Right lobe of liver (tissue), 6 donors: ENCODE measurements around the gene SYNGAP1. TPM values are rescaled to one million over a fixed set of nuclear protein-coding genes. Genes with fewer than 3 reads are reported as not detected.
A peak's percentile ranks its signal among the peaks of the same experiment; 100 is the strongest.

Experiments used
- ATAC-seq, 4 donors: fragments of 200-7000 bp; cut with Tn5 transposase; one replicate each; pipeline ENCODE4 v1.9.1; 2020; ENCODE audit warnings: mild to moderate bottlenecking in 4 of 4, moderate library complexity in 4 of 4
- DNase-seq, 3 donors: peaks; one replicate each; pipeline ENCODE4 v3.0.0-alpha.2; 2020
- H3K27ac ChIP-seq, 3 donors: fragments of 200-600 bp; one replicate each; pipeline ENCODE4 v1.8.0; 2022
- H3K27me3 ChIP-seq, 2 donors: fragments of 200-600 bp; one replicate each; pipeline ENCODE4 v1.8.0; 2022
- H3K36me3 ChIP-seq, 4 donors: fragments of 200-600 bp; sonication (generic) in 1 of 4; one replicate each; pipeline versions ENCODE4 v1.5.1 to v1.8.0; 2017 to 2022; ENCODE audit warnings: control low read depth in 1 of 4
- H3K4me1 ChIP-seq, 4 donors: fragments of 200-600 bp; sonication (generic) in 1 of 4; one replicate each; pipeline versions ENCODE4 v1.5.1 to v1.8.0; 2017 to 2022; ENCODE audit warnings: control low read depth in 1 of 4
- H3K4me3 ChIP-seq, 3 donors: fragments of 200-600 bp; one replicate each; pipeline ENCODE4 v1.8.0; 2022
- H3K9me3 ChIP-seq, 4 donors: fragments of 200-600 bp; sonication (generic) in 1 of 4; one replicate each; pipeline versions ENCODE4 v1.5.1 to v1.8.0; 2017 to 2022; ENCODE audit warnings: control low read depth in 1 of 4
- POLR2A ChIP-seq: fragments of 450-650 bp; IDR thresholded peaks from one replicate; pipeline ENCODE4 v1.6.1; 2017; ENCODE audit warnings: antibody characterized with exemption, mild to moderate bottlenecking
- WGBS: methylation state at CpG from one replicate; pipeline ENCODE4 v1.1.6; 2018; ENCODE audit warnings: low coverage, low lambda C conversion rate; ENCODE audit not compliant: insufficient coverage; ENCODE audit errors: missing lambda C conversion rate; 5-methylcytosine and 5-hydroxymethylcytosine counted together
- intact Hi-C, 2 donors: fragments of 100-400 bp; cut with DNase I; formaldehyde crosslinking; loops; one replicate each; pipeline versions ENCODE4 v1.11.2 to v1.14.1; 2022
- total RNA-seq, 6 experiments: library from RNA; depleted of rRNA in 2 of 6; stranded (reverse); fragments of >200 nt in 2 of 6; fragmentation: NEBNext Ultra II Directional in 3 of 6; extraction: Animal tissue kit (Norgen Biotek cat#: 25700) in 3 of 6; gene quantifications; one replicate each; pipeline versions ENCODE4 v1.1.0 to v1.2.4, GENCODE V29; 2016 to 2023
- TF ChIP-seq, protein P1 (sequence below), 4 donors: fragments of 200-600 bp in 3 of 4; fragments of 450-650 bp in 1 of 4; IDR thresholded peaks; one replicate each; pipeline versions ENCODE4 v1.5.1 to v1.8.0; 2016 to 2022; ENCODE audit warnings: antibody characterized with exemption in 4 of 4, mild to moderate bottlenecking in 2 of 4
- donor health status: DM: no; HTN: yes; CAD: no.
- donor health status: DM: no; HTN: no; CAD: no.
- donor health status: DM: no; HTN: no; CAD: no.
- donor health status: DM: no; HTN: yes; CAD: no.
- donor health status: DM: no; HTN: yes; CAD: no.

Gene SYNGAP1
- total RNA-seq, 6 experiments from 2014 or later: 1.8 to 4.1 (median 2.8) TPM

DNA sequence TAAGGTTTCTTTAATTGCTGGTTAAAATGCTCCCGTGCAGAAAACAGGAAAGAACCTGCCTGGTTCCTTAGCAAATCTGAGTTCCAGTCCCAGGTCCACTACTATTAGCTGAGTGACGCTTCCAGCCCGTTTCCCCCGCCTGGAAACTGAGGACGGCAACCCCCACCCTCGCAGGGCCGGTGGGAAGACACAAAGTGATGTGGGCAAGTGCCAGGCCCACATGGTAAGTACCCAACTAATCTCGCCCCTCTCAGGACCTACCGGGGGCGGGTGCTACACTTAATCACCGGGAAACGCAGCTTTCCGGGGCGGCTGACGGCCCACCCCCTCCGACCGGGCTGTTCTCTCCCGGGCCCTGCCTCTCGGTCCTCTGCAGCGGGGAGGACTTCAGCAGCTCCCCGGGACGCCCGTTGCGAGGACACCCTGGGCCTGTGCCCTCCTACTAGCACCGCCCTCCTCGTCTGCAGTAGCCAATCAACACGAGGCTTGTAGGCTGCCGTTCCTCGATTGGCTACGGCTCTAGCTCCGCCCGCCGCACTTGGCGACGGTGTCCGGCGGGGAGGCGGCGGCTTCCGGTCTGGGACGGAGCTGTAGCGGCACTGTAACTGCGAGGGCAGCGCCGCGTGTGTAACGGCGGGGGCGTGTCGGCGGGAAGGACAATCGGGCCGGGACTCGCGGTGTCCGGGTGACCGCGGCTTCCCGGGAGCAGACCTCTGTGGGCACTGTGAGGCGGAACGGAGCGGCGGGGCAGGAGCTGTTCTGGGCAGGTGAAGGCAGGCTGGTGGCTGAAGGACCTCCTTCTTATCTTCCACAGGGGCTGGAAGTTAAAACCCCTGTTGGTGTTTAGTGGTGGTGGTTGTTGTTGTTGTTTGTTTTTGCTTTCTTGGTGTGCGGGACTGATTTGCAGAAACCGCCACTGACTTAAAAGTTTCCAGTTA, 34.4 kb downstream of the SYNGAP1 start, which contains the start of gene ZBTB9:
Gene ZBTB9 (plus strand): TSS at position 568 of the 938 bp plus-strand sequence. CDS start 525 bp downstream, outside the sequence.
- DNase-seq (peak; percentile 97), ATAC-seq (peak; percentile 98 to 100 (median 99))
- H3K27me3 ChIP-seq: no peaks in the 10 kb centered on the region
- peak within 1 kb of the TSS; percentile 79 to 93 (median 90) for H3K4me3 ChIP-seq
- intact Hi-C loops: no loop called here
- no peaks in the 10 kb centered on the region for H3K9me3 ChIP-seq
- WGBS: 0% methylated on average over 10 of the region's 65 CpGs
- peaks cover 0 to 5% (median 0%) of the 10 kb centered on the region in 4 donors for H3K4me1 ChIP-seq
- H3K27ac ChIP-seq: peak within 1 kb of the TSS; percentile 25 to 58 (median 58)
- TF ChIP-seq, protein P1, sequence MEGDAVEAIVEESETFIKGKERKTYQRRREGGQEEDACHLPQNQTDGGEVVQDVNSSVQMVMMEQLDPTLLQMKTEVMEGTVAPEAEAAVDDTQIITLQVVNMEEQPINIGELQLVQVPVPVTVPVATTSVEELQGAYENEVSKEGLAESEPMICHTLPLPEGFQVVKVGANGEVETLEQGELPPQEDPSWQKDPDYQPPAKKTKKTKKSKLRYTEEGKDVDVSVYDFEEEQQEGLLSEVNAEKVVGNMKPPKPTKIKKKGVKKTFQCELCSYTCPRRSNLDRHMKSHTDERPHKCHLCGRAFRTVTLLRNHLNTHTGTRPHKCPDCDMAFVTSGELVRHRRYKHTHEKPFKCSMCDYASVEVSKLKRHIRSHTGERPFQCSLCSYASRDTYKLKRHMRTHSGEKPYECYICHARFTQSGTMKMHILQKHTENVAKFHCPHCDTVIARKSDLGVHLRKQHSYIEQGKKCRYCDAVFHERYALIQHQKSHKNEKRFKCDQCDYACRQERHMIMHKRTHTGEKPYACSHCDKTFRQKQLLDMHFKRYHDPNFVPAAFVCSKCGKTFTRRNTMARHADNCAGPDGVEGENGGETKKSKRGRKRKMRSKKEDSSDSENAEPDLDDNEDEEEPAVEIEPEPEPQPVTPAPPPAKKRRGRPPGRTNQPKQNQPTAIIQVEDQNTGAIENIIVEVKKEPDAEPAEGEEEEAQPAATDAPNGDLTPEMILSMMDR (IDR thresholded peaks at IDR 0.05): peak in 1 of 4 donors; percentile 6
- peak; percentile 91 for TF ChIP-seq POLR2A
- H3K36me3 ChIP-seq: no peaks in the 10 kb centered on the region

DNA sequence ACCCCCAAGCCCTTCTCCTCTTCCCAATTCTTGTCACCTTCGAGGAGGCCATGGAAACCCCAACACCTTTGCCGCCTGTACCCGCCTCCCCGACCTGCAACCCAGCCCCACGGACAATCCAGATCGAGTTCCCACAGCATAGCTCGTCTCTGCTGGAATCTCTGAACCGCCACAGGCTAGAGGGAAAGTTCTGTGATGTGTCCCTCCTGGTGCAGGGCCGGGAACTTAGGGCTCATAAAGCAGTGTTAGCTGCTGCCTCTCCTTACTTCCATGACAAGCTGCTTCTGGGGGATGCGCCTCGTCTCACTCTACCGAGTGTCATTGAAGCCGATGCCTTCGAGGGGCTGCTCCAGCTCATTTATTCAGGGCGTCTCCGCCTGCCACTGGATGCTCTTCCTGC, 35.2 kb downstream of the SYNGAP1 start:
- intact Hi-C loops: no loop called here
- H3K27ac ChIP-seq: no peak overlapping the region
- H3K4me1 ChIP-seq: peaks cover 0 to 5% (median 0%) of the 10 kb centered on the region in 4 donors
- peak overlapping the region; percentile 79 to 93 (median 90) for H3K4me3 ChIP-seq
- no peaks in the 10 kb centered on the region for H3K9me3 ChIP-seq
- DNase-seq (no peak), ATAC-seq (no peak)
- WGBS: 44% methylated on average over 13 of the region's 16 CpGs
- H3K36me3 ChIP-seq: no peaks in the 10 kb centered on the region
- no peaks in the 10 kb centered on the region for H3K27me3 ChIP-seq
- TF ChIP-seq POLR2A: no peak
- TF ChIP-seq, protein P1 (IDR thresholded peaks at IDR 0.05): no peak

DNA sequence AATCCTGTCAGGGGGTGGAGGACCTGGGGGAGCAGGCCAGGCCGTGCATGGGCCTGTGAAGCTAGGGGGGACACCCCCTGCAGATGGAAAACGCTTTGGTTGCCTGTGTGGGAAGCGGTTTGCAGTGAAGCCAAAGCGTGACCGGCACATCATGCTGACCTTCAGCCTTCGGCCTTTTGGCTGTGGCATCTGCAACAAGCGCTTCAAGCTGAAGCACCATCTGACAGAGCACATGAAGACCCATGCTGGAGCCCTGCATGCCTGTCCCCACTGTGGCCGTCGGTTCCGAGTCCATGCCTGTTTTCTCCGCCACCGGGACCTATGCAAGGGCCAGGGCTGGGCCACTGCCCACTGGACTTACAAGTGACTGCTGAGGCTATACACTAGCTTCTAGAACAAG, 36.3 kb downstream of the SYNGAP1 start:
- Histone ChIP-seq H3K36me3 (no peaks in the 10 kb centered on the region), H3K9me3 (no peaks in the 10 kb centered on the region), H3K4me3 (no peak overlapping the region), H3K4me1 (peaks cover 0 to 5% (median 0%) of the 10 kb centered on the region in 4 donors), H3K27ac (no peak overlapping the region), H3K27me3 (no peaks in the 10 kb centered on the region)
- intact Hi-C loops: no loop called here
- TF ChIP-seq POLR2A: no peak
- TF ChIP-seq, protein P1 (IDR thresholded peaks at IDR 0.05): no peak
- no peak for DNase-seq
- ATAC-seq: no peak
- 87% methylated on average over 3 of the region's 12 CpGs for WGBS

DNA sequence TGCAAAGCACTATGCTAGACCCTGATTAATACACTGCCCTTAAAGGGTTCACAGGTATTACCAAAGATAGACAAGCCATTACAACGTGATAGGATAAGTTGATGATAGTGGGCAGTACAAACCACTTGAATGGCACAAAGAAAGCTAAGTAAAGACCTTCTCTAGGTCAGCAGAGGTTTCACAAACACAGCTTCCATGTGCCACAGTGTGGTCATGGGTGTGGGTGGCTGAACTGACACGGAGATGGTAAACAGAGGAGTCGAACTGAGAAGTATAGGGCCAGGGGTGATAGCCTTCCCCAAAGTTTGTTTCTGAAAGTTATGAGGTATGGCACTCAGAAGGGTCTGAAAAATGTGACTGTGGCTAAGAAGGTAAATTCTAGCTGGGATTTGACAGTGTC, 38.8 kb downstream of the SYNGAP1 start:
- intact Hi-C loops: no loop called here
- Histone ChIP-seq H3K4me3 (no peak overlapping the region), H3K9me3 (no peaks in the 10 kb centered on the region), H3K4me1 (peaks cover 0 to 5% (median 0%) of the 10 kb centered on the region in 4 donors), H3K27me3 (no peaks in the 10 kb centered on the region), H3K36me3 (no peaks in the 10 kb centered on the region), H3K27ac (no peak overlapping the region)
- ATAC-seq (no peak), DNase-seq (no peak)
- WGBS: 49% methylated on average over 3 of the region's 3 CpGs
- no peak for TF ChIP-seq POLR2A
- TF ChIP-seq, protein P1 (IDR thresholded peaks at IDR 0.05): no peak
